ENCODE data around the gene SGMS1.
A peak's percentile ranks its signal among the peaks of the same experiment; 100 is the strongest.
"Not testable (repeated sequence)": the region's sequence is repeated elsewhere in the genome, so short reads cannot be mapped to it uniquely, and the experiment has no call there.

The SGMS1 gene

GRCh38 chr10:50445777-50446176 lies 178.0 kb downstream of the SGMS1 start:
- DNase-seq: not testable (repeated sequence)

GRCh38 chr10:50440489-50440888 lies 183.3 kb downstream of the SGMS1 start:
- no peak for DNase-seq

- DNase-seq: no peak
Measured at GRCh38 chr10:50439806-50440205, 183.9 kb downstream of the SGMS1 start.

GRCh38 chr10:50439187-50439586 lies 184.6 kb downstream of the SGMS1 start:
- DNase-seq: no peak

GRCh38 chr10:50438049-50438936 lies 185.5 kb downstream of the SGMS1 start:
- no peak for DNase-seq

GRCh38 chr10:50437248-50437647 lies 186.5 kb downstream of the SGMS1 start:
- no peak for DNase-seq

- no peak for DNase-seq
Measured at GRCh38 chr10:50436805-50437204, 187.0 kb downstream of the SGMS1 start.

GRCh38 chr10:50432211-50433009 lies 191.3 kb downstream of the SGMS1 start:
- no peak for DNase-seq

GRCh38 chr10:50431791-50432190 lies 192.0 kb downstream of the SGMS1 start:
- peak; percentile 14 for DNase-seq

GRCh38 chr10:50431133-50431532 lies 192.6 kb downstream of the SGMS1 start:
- DNase-seq: no peak

GRCh38 chr10:50426485-50426884 lies 197.3 kb downstream of the SGMS1 start:
- no peak for DNase-seq

GRCh38 chr10:50425215-50425614 lies 198.5 kb downstream of the SGMS1 start:
- not testable (repeated sequence) for DNase-seq

- no peak for DNase-seq
Measured at GRCh38 chr10:50423448-50423847, 200.3 kb downstream of the SGMS1 start.

GRCh38 chr10:50422259-50422658 lies 201.5 kb downstream of the SGMS1 start:
- DNase-seq: no peak

GRCh38 chr10:50421026-50421719 lies 202.6 kb downstream of the SGMS1 start:
- peak; percentile 36 for DNase-seq

- DNase-seq: no peak
Measured at GRCh38 chr10:50420196-50420595, 203.6 kb downstream of the SGMS1 start.

- DNase-seq: no peak
Measured at GRCh38 chr10:50419756-50420155, 204.0 kb downstream of the SGMS1 start.

GRCh38 chr10:50419091-50419490 lies 204.7 kb downstream of the SGMS1 start:
- no peak for DNase-seq

GRCh38 chr10:50417886-50418830 lies 205.6 kb downstream of the SGMS1 start:
- peak; percentile 50 for DNase-seq

- DNase-seq: no peak
Measured at GRCh38 chr10:50417486-50417885, 206.3 kb downstream of the SGMS1 start.

- DNase-seq: no peak
Measured at GRCh38 chr10:50416881-50417280, 206.9 kb downstream of the SGMS1 start.

- DNase-seq: no peak
Measured at GRCh38 chr10:50416181-50416824, 207.5 kb downstream of the SGMS1 start.

All from activated naive CD4-positive, alpha-beta T cell treated with Interleukin-2 at 50 U/mL for 16 hours (primary cell).